ENCODE data around the gene ATRIP. TPM values are rescaled to one million over a fixed set of nuclear protein-coding genes. Genes with fewer than 3 reads are reported as not detected.
A peak's percentile ranks its signal among the peaks of the same experiment; 100 is the strongest.

ATRIP gene
- total RNA-seq, 1 donor from 2014 or later = 9.0 TPM

- Histone ChIP-seq H3K4me1 (peaks cover 16 to 46% of the 10 kb centered on the region in 2 donors), H3K9me3 (no peaks in the 10 kb centered on the region), H3K36me3 (peaks cover 12 to 26% of the 10 kb centered on the region in 2 donors), H3K27me3 (no peaks in the 10 kb centered on the region), H3K4me3 (peak overlapping the region; percentile 60 to 71), H3K27ac (peak overlapping the region; percentile 96 to 98)
- TF ChIP-seq CTCF (IDR thresholded peaks at IDR 0.05) = peak in 1 of 3 experiments; percentile 1
- DNase-seq (ENCODE audit: low spot score in 2 of 2) = no peak
- intact Hi-C loops (cut with DNase I) = loop anchor here (1.0 kb wide), 1 partner anchor 38 kb away; the partner anchor contains the start of gene SHISA5
These were observed 20.0 kb downstream of the ATRIP start for GRCh38 chr3:48466386-48467109.

GRCh38 chr3:48467110-48467454 is 20.5 kb downstream of the ATRIP start:
- peak overlapping the region; percentile 96 to 98 for H3K27ac ChIP-seq
- peaks cover 12 to 26% of the 10 kb centered on the region in 2 donors for H3K36me3 ChIP-seq
- H3K9me3 ChIP-seq = no peaks in the 10 kb centered on the region
- H3K4me3 ChIP-seq = peak overlapping the region; percentile 60 to 71
- no peaks in the 10 kb centered on the region for H3K27me3 ChIP-seq
- DNase-seq (ENCODE audit: low spot score in 2 of 2) = no peak
- peaks cover 16 to 51% of the 10 kb centered on the region in 2 donors for H3K4me1 ChIP-seq
- TF ChIP-seq CTCF (IDR thresholded peaks at IDR 0.05) = no peak
- intact Hi-C loops (cut with DNase I) = no loop called here

DNA sequence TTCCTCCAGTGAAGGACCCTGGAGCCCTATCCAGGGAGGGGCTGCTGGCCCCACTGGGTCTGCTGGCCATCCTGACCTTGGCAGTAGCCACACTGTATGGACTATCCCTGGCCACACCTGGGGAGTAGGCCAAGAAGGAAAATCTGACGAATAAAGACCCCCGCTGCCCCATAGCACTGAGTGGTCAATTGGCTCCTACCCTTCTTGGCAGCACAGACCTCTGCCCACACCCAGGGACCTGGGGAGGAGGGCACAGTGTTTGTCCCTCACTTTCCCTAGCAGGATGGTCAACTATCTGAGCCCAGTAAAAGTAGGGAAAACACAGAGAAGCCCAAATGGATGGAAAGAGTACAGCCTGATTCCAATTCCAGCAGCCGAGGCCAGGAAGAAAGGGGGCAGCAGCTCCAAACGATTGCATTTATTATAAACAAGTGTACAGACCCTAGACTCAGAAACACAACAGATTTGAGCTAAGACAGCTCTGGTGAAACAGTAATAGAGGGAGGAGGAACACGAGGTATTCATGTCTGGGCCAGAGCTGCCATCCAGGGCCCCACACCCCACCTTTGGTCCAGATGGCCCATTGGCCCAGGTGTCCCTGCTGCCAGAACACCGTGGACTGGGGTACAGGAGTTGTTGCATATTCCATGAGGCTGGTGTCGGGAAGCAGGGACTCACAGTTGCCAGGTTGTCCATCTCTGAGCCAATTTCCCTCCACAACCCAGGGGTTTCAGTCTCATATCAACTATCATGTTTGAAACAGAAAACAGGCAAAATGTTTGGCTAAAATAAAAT is 21.1 kb downstream of the ATRIP start:
- Histone ChIP-seq H3K27me3 (no peaks in the 10 kb centered on the region), H3K36me3 (peaks cover 12 to 26% of the 10 kb centered on the region in 2 donors), H3K27ac (peak overlapping the region; percentile 96 to 98), H3K4me1 (peaks cover 16 to 51% of the 10 kb centered on the region in 2 donors), H3K4me3 (peak overlapping the region; percentile 60 to 71), H3K9me3 (no peaks in the 10 kb centered on the region)
- DNase-seq (ENCODE audit: low spot score in 2 of 2) = no peak
- TF ChIP-seq CTCF (IDR thresholded peaks at IDR 0.05) = no peak
- intact Hi-C loops (cut with DNase I) = no loop called here

DNA sequence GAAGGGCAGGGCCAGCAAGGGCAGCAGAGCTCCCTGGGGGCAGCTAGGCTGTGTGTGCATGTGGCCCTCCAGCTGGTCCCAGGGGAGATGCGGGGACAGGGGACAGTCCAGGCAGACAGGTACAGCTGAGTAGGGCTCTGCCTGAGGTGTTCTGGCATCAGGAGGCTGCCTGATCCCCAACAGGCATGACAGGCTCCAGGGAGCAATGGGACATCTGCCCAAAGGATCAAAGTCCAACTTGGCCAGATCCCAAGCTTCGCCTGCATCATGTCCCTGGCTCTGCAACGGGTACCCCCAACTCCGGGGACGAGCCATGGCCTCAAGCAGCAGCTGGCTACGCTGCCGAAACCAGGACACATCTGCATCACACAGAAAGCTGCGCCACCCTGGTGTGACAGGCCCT is 21.8 kb downstream of the ATRIP start:
- H3K4me1 ChIP-seq = peaks cover 16 to 53% of the 10 kb centered on the region in 2 donors
- H3K36me3 ChIP-seq = peaks cover 12 to 26% of the 10 kb centered on the region in 2 donors
- H3K9me3 ChIP-seq = no peaks in the 10 kb centered on the region
- H3K27ac ChIP-seq = peak overlapping the region; percentile 96 to 98
- TF ChIP-seq CTCF (IDR thresholded peaks at IDR 0.05) = no peak
- no peak for DNase-seq (ENCODE audit: low spot score in 2 of 2)
- peak overlapping the region in 1 of 2 donors; percentile 27 for H3K4me3 ChIP-seq
- intact Hi-C loops (cut with DNase I) = no loop called here
- H3K27me3 ChIP-seq = no peaks in the 10 kb centered on the region

- no peak for DNase-seq (ENCODE audit: low spot score in 2 of 2)
- H3K4me1 ChIP-seq = peaks cover 16 to 57% of the 10 kb centered on the region in 2 donors
- no peak for TF ChIP-seq CTCF (IDR thresholded peaks at IDR 0.05)
- intact Hi-C loops (cut with DNase I) = no loop called here
- peak overlapping the region; percentile 96 to 98 for H3K27ac ChIP-seq
- no peaks in the 10 kb centered on the region for H3K9me3 ChIP-seq
- H3K36me3 ChIP-seq = peaks cover 12 to 26% of the 10 kb centered on the region in 2 donors
- no peaks in the 10 kb centered on the region for H3K27me3 ChIP-seq
- H3K4me3 ChIP-seq = peak overlapping the region in 1 of 2 donors; percentile 27
These were observed 22.7 kb downstream of the ATRIP start for GRCh38 chr3:48469046-48469915.

Measured in ascending aorta (tissue), 2 donors.